HUES6 (cell line): Measurements from ENCODE around the gene RNF220.

Experiments used
- H3K27ac ChIP-seq: 2 replicates; pipeline ENCODE4 v1.7.0; 2013; ENCODE audit warnings: low read depth, mild to moderate bottlenecking, low read length, inconsistent platforms
- H3K27me3 ChIP-seq: 2 replicates; pipeline ENCODE4 v1.6.1; 2013; ENCODE audit warnings: low read length; ENCODE audit not compliant: control insufficient read depth, insufficient read depth
- H3K36me3 ChIP-seq: 2 replicates; pipeline ENCODE4 v1.6.1; 2013; ENCODE audit warnings: low read length; ENCODE audit not compliant: control insufficient read depth, insufficient read depth
- H3K4me1 ChIP-seq: 2 replicates; pipeline ENCODE4 v1.6.1; 2013; ENCODE audit warnings: low read length; ENCODE audit not compliant: control insufficient read depth, insufficient read depth
- H3K4me3 ChIP-seq: 2 replicates; pipeline ENCODE4 v1.5.1; 2013; ENCODE audit warnings: low read depth, low read length
- H3K9ac ChIP-seq: one replicate; pipeline ENCODE4 v1.6.1; 2013; ENCODE audit warnings: mild to moderate bottlenecking, low read length
- H3K9me3 ChIP-seq: 2 replicates; pipeline ENCODE4 v1.6.1; 2013; ENCODE audit warnings: low read depth, low read length; ENCODE audit not compliant: control insufficient read depth, insufficient read depth

The RNF220 gene

GRCh38 chr1:44442791-44443190 lies 37.7 kb downstream of the RNF220 start:
- Histone ChIP-seq H3K4me3 (no peak overlapping the region), H3K9ac (no peak overlapping the region), H3K36me3 (no peaks in the 10 kb centered on the region), H3K4me1 (peaks cover 8% of the 10 kb centered on the region), H3K27me3 (no peaks in the 10 kb centered on the region), H3K27ac (no peak overlapping the region), H3K9me3 (no peaks in the 10 kb centered on the region)

GRCh38 chr1:44447051-44447810 lies 42.2 kb downstream of the RNF220 start:
- Histone ChIP-seq H3K4me3 (no peak overlapping the region), H3K9me3 (no peaks in the 10 kb centered on the region), H3K4me1 (no peaks in the 10 kb centered on the region), H3K36me3 (no peaks in the 10 kb centered on the region), H3K9ac (no peak overlapping the region), H3K27me3 (no peaks in the 10 kb centered on the region), H3K27ac (no peak overlapping the region)

- no peak overlapping the region for H3K9ac ChIP-seq
- H3K9me3 ChIP-seq, result peaks cover 6% of the 10 kb centered on the region
- no peaks in the 10 kb centered on the region for H3K36me3 ChIP-seq
- no peak overlapping the region for H3K27ac ChIP-seq
- no peak overlapping the region for H3K4me3 ChIP-seq
- no peaks in the 10 kb centered on the region for H3K27me3 ChIP-seq
- no peaks in the 10 kb centered on the region for H3K4me1 ChIP-seq
Measured at GRCh38 chr1:44453798-44454349, 48.8 kb downstream of the RNF220 start.

- Histone ChIP-seq H3K4me3 (no peak overlapping the region), H3K27ac (no peak overlapping the region), H3K27me3 (no peaks in the 10 kb centered on the region), H3K9ac (no peak overlapping the region), H3K4me1 (no peaks in the 10 kb centered on the region), H3K36me3 (no peaks in the 10 kb centered on the region), H3K9me3 (peaks cover 6% of the 10 kb centered on the region)
Measured at GRCh38 chr1:44454704-44455103, 49.6 kb downstream of the RNF220 start.

- Histone ChIP-seq H3K4me1 (no peaks in the 10 kb centered on the region), H3K9ac (no peak overlapping the region), H3K27me3 (no peaks in the 10 kb centered on the region), H3K36me3 (no peaks in the 10 kb centered on the region), H3K9me3 (no peaks in the 10 kb centered on the region; the same call in 1 of the 2 replicates), H3K27ac (no peak overlapping the region), H3K4me3 (no peak overlapping the region)
Measured at GRCh38 chr1:44460107-44460882, 55.2 kb downstream of the RNF220 start.

GRCh38 chr1:44464361-44464760 lies 59.3 kb downstream of the RNF220 start:
- H3K27me3 ChIP-seq, result no peaks in the 10 kb centered on the region
- H3K9ac ChIP-seq, result no peak overlapping the region
- peaks cover 3% of the 10 kb centered on the region for H3K9me3 ChIP-seq
- H3K4me1 ChIP-seq, result no peaks in the 10 kb centered on the region
- H3K36me3 ChIP-seq, result no peaks in the 10 kb centered on the region
- H3K27ac ChIP-seq, result no peak overlapping the region
- no peak overlapping the region for H3K4me3 ChIP-seq

- Histone ChIP-seq H3K27ac (no peak overlapping the region), H3K4me3 (no peak overlapping the region), H3K36me3 (no peaks in the 10 kb centered on the region), H3K9ac (no peak overlapping the region), H3K9me3 (peaks cover 7% of the 10 kb centered on the region), H3K27me3 (no peaks in the 10 kb centered on the region), H3K4me1 (peaks cover under 1% of the 10 kb centered on the region; the same call in 1 of the 2 replicates)
Measured at GRCh38 chr1:44467566-44467965, 62.5 kb downstream of the RNF220 start.

- H3K27ac ChIP-seq, result no peak overlapping the region
- 0 out of 2 replicates have a peak, but pooled peaks cover 4% of the 10 kb centered on the region for H3K9me3 ChIP-seq
- no peaks in the 10 kb centered on the region for H3K27me3 ChIP-seq
- H3K36me3 ChIP-seq, result no peaks in the 10 kb centered on the region
- H3K4me3 ChIP-seq, result no peak overlapping the region
- no peak overlapping the region for H3K9ac ChIP-seq
- H3K4me1 ChIP-seq, result peaks cover 12% of the 10 kb centered on the region
Measured at GRCh38 chr1:44471911-44472453, 66.9 kb downstream of the RNF220 start.

- no peak overlapping the region for H3K27ac ChIP-seq
- H3K4me3 ChIP-seq, result no peak overlapping the region
- no peaks in the 10 kb centered on the region for H3K36me3 ChIP-seq
- peaks cover 17% of the 10 kb centered on the region for H3K4me1 ChIP-seq
- H3K9me3 ChIP-seq, result 0 out of 2 replicates have a peak, but pooled peaks cover 4% of the 10 kb centered on the region
- H3K27me3 ChIP-seq, result no peaks in the 10 kb centered on the region
- no peak overlapping the region for H3K9ac ChIP-seq
Measured at GRCh38 chr1:44472620-44473525, 67.8 kb downstream of the RNF220 start.

- no peaks in the 10 kb centered on the region for H3K36me3 ChIP-seq
- H3K9me3 ChIP-seq, result 0 out of 2 replicates have a peak, but pooled peaks cover 2% of the 10 kb centered on the region
- no peaks in the 10 kb centered on the region for H3K27me3 ChIP-seq
- no peak overlapping the region for H3K4me3 ChIP-seq
- no peak overlapping the region for H3K9ac ChIP-seq
- no peak overlapping the region for H3K27ac ChIP-seq
- H3K4me1 ChIP-seq, result peaks cover 17% of the 10 kb centered on the region
Measured at GRCh38 chr1:44476891-44477290, 71.8 kb downstream of the RNF220 start.
